ENCODE measurements around the gene C1QC. TPM values are rescaled to one million over a fixed set of nuclear protein-coding genes. Genes with fewer than 3 reads are reported as not detected.

C1QC gene
- total RNA-seq, 1 donor from 2014 or later: not detected

DNA sequence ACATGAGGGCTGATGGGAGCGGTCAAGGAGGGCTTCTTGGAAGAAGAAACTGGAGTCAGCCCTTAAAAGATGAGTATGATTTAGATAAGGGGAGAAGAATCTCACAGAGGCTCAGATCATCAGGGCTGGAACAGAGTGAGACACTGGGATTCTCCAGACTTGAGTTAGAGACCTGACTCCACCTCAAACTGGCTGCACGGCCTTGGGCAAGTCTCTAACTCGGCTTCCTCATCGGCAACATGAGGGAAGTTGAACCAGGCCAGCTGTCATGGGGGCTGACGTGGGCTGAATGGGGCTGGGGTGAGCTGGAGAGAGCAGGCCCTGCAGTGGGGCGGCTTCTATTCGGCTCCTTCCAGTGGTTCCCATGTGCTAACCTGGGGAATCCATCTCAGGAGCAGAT, 2.5 kb downstream of the C1QC start:
- peaks cover 10% of the 10 kb centered on the region for H3K27me3 Mint-ChIP-seq (ENCODE audit: unreplicated experiment)
- no peaks in the 10 kb centered on the region for H3K36me3 Mint-ChIP-seq (ENCODE audit: unreplicated experiment)
- TF ChIP-seq, protein P1, sequence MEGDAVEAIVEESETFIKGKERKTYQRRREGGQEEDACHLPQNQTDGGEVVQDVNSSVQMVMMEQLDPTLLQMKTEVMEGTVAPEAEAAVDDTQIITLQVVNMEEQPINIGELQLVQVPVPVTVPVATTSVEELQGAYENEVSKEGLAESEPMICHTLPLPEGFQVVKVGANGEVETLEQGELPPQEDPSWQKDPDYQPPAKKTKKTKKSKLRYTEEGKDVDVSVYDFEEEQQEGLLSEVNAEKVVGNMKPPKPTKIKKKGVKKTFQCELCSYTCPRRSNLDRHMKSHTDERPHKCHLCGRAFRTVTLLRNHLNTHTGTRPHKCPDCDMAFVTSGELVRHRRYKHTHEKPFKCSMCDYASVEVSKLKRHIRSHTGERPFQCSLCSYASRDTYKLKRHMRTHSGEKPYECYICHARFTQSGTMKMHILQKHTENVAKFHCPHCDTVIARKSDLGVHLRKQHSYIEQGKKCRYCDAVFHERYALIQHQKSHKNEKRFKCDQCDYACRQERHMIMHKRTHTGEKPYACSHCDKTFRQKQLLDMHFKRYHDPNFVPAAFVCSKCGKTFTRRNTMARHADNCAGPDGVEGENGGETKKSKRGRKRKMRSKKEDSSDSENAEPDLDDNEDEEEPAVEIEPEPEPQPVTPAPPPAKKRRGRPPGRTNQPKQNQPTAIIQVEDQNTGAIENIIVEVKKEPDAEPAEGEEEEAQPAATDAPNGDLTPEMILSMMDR (IDR thresholded peaks at IDR 0.05): no peak
- no peak for DNase-seq (ENCODE audit: extremely low spot score, unreplicated experiment)
- H3K4me3 Mint-ChIP-seq (ENCODE audit: unreplicated experiment): no peak overlapping the region
- no peaks in the 10 kb centered on the region for H3K9me3 Mint-ChIP-seq (ENCODE audit: unreplicated experiment)
- H3K4me1 Mint-ChIP-seq (ENCODE audit: unreplicated experiment): no peaks in the 10 kb centered on the region
- no peak overlapping the region for H3K27ac Mint-ChIP-seq (ENCODE audit: unreplicated experiment)

- Mint-ChIP-seq H3K27ac (ENCODE audit: unreplicated experiment) (no peak overlapping the region), H3K9me3 (ENCODE audit: unreplicated experiment) (no peaks in the 10 kb centered on the region), H3K4me3 (ENCODE audit: unreplicated experiment) (no peak overlapping the region), H3K4me1 (ENCODE audit: unreplicated experiment) (no peaks in the 10 kb centered on the region), H3K36me3 (ENCODE audit: unreplicated experiment) (no peaks in the 10 kb centered on the region), H3K27me3 (ENCODE audit: unreplicated experiment) (peaks cover 11% of the 10 kb centered on the region)
- TF ChIP-seq, protein P1 (IDR thresholded peaks at IDR 0.05): no peak
- DNase-seq (ENCODE audit: extremely low spot score, unreplicated experiment): no peak
These were observed 3.0 kb downstream of the C1QC start for GRCh38 chr1:22646384-22646783.

GRCh38 chr1:22650089-22650693, 6.8 kb downstream of the C1QC start:
- Mint-ChIP-seq H3K4me1 (ENCODE audit: unreplicated experiment) (no peaks in the 10 kb centered on the region), H3K4me3 (ENCODE audit: unreplicated experiment) (no peak overlapping the region), H3K27me3 (ENCODE audit: unreplicated experiment) (peaks cover 34% of the 10 kb centered on the region), H3K36me3 (ENCODE audit: unreplicated experiment) (no peaks in the 10 kb centered on the region), H3K27ac (ENCODE audit: unreplicated experiment) (no peak overlapping the region), H3K9me3 (ENCODE audit: unreplicated experiment) (no peaks in the 10 kb centered on the region)
- no peak for DNase-seq (ENCODE audit: extremely low spot score, unreplicated experiment)
- TF ChIP-seq, protein P1 (IDR thresholded peaks at IDR 0.05): no peak

- Mint-ChIP-seq H3K27ac (ENCODE audit: unreplicated experiment) (no peak overlapping the region), H3K9me3 (ENCODE audit: unreplicated experiment) (no peaks in the 10 kb centered on the region), H3K4me3 (ENCODE audit: unreplicated experiment) (no peak overlapping the region), H3K4me1 (ENCODE audit: unreplicated experiment) (no peaks in the 10 kb centered on the region), H3K36me3 (ENCODE audit: unreplicated experiment) (no peaks in the 10 kb centered on the region), H3K27me3 (ENCODE audit: unreplicated experiment) (peaks cover 47% of the 10 kb centered on the region)
- no peak for DNase-seq (ENCODE audit: extremely low spot score, unreplicated experiment)
- TF ChIP-seq, protein P1 (IDR thresholded peaks at IDR 0.05): no peak
These were observed 8.8 kb downstream of the C1QC start for GRCh38 chr1:22651941-22652856.

DNA sequence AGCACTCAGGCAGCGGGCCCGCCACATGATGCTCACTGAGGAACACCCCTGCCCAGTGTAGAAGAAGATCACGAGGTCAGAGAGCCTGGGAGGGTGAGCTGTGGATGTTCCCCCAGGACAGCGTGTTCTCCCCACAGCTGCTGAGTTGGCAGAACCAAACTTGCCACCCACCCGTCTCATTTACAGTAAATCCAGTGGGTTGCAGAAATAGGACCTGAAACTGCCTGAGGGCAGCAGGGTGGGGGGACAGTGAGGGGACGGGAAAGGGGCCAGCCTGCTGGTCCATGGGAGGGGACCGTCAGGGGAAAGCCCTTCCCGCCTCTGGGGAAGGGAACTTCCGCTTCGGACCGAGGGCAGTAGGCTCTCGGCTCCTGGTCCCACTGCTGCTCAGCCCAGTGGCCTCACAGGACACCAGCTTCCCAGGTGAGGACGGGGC, 9.5 kb downstream of the C1QC start, which contains the start of gene C1QB:
C1QB (plus strand) TSS at position 356 of the 436 bp plus-strand sequence. CDS start 6,227 bp downstream, outside the sequence.
- TF ChIP-seq, protein P1 (IDR thresholded peaks at IDR 0.05): no peak
- no peak within 1 kb of the TSS for H3K4me3 Mint-ChIP-seq (ENCODE audit: unreplicated experiment)
- H3K9me3 Mint-ChIP-seq (ENCODE audit: unreplicated experiment): no peaks in the 10 kb centered on the region
- peaks cover 50% of the 10 kb centered on the region for H3K27me3 Mint-ChIP-seq (ENCODE audit: unreplicated experiment)
- no peak for DNase-seq (ENCODE audit: extremely low spot score, unreplicated experiment)
- no peaks in the 10 kb centered on the region for H3K36me3 Mint-ChIP-seq (ENCODE audit: unreplicated experiment)
- no peak within 1 kb of the TSS for H3K27ac Mint-ChIP-seq (ENCODE audit: unreplicated experiment)
- no peaks in the 10 kb centered on the region for H3K4me1 Mint-ChIP-seq (ENCODE audit: unreplicated experiment)
